NCI-H69 (cell line): ENCODE measurements around the gene PKLR.
A peak's percentile ranks its signal among the peaks of the same experiment; 100 is the strongest.
"Not testable (repeated sequence)": the region's sequence is repeated elsewhere in the genome, so short reads cannot be mapped to it uniquely, and the experiment has no call there.

Experiments
- DNase-seq: peaks from one replicate; lab custom pipeline; 2025; lab: John Stamatoyannopoulos, UW

PKLR gene

DNA sequence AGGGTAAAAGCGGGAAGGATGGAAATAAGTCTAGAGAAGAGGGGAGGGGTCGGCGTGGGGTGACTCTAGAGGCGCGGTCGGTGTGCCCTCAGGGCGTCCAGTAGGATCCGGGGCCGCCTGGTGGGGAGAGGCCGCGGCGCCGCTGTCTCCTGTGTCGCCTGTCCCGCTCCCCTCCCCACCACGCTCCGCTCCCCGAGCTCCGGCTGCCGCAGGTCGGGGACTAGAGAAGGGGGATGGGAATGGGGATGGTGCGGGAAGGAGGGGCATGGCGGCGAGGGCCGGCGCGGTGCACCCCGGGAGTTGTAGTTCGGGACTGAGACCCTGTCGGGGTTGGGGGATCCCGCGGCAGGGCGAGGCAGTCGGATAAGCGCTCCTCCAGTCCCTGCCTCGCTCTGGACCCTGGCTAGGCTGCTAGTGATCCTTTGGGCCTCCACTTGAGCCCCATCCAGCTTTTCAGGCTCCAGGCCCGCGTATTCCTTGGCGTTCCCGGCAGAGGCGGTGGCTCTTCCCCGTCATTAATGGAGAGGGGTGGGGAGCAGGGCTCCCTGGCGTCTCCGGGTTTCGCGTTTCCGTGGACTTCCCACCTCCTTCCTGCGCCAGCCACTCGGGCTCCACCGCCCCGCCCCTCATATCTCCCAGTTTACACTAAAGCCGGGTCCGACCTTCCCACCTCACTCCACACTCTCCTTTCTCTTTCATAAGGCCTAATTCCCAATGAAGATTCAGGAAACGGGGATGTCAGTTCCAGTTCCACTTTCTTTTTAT lies 45.8 kb downstream of the PKLR start, which contains the start of gene ENTREP3:
Gene ENTREP3, minus strand, starts transcription at position 241 of the 765 bp plus-strand sequence. CDS start 606 bp downstream, outside the sequence.
- DNase-seq = peak; percentile 94

DNA sequence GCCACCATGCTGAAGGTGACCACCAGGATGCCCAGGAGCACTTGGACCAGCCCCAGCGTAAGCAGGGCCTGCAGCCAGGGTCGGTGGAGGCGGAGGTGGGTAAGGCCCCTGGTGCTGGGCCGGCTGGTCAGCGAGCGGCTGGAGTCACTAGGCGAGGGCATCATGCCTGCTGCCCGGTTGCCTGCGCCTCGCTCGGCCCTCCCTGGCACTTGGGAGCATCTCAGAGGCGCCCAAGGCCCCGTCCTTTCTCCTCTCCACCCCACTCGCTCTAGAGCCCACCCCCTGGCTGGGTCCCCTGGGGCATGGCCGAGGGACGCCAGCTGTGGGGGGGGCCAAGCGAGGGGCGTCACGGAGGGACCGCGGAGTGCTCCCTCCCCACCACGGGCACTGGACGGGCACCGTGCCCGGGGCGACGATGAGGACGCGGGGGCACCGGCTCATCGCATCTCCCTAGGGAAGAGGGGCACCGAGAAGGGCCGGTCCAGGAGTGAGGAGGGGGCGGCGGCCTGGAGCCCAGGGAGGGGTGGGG lies 46.5 kb downstream of the PKLR start:
- DNase-seq = no peak

DNA sequence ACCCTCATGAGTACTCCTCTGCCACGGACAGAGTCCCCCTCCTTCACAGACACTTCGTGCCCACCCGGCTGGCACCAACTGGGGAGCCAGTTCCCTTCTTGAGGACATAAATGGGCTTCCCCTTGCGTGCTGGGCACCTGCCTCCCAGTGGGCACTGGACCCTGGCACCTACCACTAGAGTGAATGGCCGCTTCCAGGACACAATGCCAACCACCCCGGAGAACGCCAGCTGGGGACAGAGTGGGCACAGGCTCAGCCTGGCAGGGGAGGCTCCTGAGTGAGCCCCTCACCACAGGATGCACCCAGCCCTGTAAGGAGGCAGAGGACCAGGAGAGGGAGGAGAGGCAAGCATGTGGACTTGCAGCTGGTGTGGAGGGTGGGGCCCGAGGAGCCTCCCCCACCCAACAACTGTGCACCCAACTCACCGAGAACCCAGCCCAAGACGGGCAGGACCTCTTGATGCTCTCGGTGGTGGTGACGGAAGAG lies 47.0 kb downstream of the PKLR start:
- DNase-seq = peak; percentile 50

DNA sequence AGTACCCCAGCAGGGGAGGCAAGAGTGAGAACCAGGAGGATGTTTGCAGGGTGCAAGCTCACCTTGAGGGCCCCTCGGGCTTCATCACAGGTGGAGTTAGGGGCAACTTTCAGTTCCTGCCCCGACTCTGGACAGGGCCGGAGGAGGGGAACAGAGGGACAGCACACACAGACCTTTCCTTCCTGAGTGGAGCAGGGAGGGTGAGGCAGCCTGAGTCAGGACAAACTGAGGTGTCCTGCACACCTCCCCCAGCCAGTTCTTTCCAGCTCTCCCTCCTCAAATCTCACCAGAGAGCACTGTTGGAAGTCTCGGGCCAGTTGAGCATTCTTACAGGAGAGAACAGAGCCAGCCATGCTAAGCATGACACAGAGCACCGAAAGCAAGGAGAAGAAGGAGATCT lies 47.4 kb downstream of the PKLR start:
- DNase-seq = no peak

DNA sequence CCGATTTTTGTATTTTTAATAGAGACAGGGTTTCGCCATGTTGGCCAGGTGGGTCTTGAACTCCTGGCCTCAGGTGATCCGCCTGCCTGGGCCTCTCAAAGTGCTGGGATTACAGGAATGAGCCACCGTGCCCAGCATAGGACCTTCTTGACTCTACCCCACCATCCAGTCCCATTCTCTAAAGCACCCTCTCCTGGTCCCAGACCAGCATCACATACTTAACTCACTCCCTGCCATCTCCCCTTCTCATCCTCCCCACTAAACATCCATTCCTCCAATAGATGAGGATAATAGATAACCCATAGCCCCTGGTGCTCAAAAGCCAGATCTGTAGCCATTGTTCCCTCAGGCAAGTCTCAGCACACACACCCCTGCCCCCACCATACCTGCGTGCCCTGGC lies 48.0 kb downstream of the PKLR start:
- no peak for DNase-seq

DNA sequence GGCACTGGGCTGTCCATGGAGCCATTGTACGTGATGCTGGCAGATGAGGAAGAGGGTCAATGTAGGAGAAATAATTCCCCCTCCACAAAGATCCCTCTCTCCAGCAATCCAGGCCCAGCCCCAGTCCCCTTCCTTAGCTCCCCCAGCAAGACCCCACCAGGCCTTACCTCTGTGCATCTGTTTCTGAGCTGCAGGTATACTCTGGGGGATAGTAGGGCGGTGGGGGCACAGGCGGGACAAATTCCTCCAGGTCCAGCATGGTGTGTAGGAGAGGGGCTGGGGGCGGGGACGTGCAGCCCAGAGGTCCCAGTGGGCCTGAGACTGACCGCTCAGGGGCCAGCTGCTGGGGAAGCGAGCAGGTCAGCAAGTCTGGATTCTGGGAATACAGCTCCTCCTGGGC lies 49.7 kb downstream of the PKLR start:
- DNase-seq = no peak

DNA sequence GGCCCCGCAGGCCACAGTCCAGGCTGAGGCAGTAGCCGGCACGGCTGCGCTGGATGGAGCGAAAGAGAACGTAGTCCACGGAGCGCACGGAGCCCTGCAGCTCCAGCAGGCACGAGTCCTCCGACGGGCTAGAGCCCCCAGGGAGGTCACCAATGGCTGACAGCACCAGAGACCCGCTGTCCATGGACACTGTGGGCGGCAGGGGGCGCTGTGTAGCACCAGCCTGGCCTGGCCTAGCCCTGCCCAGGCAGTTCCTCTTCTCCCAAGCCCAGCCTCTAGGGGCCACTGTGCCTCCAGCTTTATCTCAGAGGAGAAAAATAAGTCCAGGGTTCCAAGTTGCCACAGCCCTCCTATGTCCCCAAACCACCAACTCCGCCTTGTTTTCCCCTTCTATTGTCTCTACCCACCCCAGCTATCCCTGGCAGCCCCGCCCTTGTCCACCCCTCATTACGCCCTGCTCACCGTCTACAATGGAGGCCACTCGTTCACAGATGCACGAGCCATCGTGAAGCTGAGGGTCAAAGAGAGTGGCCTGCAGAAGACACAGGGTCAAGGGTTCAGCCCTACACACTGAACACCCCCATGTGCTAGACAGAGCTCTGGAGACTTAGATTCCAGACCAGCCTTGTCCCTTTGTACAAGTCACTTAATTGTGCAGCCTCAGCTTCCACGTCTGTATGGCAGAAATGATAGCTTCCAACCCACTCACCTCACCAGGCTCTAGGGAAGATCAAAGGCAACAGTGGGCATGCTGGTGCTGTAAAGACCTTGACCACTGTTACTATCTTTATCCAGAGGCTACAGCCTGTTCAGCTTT lies 50.4 kb downstream of the PKLR start:
- peak; percentile 95 for DNase-seq

DNA sequence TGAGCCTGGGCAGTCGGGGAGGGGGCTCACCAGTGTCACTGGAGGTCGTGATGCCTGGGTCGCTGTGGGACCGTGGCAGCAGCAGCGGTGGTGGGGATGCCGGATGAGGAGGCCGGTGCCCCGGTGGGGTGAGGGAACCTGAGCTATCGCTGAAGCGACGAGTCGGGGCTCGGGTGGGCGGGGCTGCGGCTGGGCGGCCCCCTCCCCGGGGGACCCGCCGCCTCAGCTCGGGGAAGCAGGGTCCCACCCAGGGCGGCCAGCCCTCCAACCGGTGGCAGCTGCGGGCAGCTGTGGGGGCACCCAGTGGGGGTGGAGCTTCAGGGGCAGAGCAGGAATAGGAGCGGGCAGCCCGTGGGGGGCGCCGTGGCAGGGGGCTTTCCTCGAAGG lies 51.0 kb downstream of the PKLR start:
- DNase-seq = no peak

DNA sequence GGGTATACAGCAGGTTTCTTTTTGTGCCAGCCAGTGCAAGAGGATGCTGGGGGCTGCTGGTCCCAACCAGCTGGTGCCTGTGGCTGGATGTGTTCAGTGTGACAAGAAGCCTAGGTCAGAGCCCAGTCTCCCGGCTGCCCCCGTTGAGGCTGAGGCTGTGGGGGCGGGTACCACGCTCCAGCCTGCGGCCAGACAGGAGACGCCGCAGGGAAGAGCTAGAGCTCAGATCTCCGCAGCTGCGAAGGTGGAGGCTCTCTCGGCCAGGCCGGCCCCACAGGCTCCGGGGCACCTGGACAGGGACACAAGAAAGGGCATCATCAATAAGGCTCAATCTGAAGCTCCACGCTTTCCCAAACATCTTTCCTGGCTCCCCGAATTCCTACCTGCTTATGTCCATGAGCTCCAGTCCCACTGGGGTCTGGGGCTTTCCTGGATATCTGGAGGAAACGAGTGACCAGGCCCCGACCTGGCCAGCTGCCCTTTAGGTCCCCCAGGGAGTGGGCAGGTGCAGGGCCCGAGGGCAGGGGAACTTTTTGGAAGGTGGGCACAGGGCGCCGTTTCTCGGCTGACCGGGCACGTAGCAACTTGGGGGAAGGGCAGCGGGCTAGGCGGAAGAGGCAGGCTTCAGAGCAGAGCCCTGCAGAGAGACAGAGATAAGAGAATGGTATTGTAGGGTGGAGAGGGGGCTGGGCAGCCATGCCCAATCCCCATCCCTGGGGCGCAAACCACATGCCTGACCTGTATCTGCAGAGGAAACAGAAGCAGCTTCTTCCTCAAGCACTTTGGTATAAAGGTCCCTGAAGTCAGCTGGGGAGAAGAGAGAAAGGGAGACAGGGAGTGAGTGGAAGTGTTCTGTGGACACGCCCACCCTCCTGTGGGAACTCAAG lies 53.3 kb downstream of the PKLR start:
- no peak for DNase-seq

DNA sequence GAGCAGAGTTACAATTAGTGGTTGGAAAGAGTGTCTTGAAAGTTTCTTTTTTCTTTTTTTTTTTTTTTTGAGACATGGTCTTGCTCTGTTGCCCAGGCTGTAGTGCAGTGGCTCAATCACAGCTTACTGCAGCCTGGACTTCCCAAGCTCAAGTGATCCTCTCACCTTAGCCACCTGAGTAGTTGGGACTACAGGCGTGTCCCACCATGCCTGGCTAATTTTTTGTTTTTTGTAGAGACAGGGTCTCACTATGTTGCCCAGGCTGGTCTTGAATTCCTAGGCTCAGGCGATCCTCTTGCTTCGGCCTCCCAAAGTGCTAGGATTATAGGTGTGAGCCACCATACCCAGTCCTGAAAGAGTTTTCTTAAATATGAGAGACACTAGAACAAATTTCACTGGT lies 54.4 kb downstream of the PKLR start:
- not testable (repeated sequence) for DNase-seq

DNA sequence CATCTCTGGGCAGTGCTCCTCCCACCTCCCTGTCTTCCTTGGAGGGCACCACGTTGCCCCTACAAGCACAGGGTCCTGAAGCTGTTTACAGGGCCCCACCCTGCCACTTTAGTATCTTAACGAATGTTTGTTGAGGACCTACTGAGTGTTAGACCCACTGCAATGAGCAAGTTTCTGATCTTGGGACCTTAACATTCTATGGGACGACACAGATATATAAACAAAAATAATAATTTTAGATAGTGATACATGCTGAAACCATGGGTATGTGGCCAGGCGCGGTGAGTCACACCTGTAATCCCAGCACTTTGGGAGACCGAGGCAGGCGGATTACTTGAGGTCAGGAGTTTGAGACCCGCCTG lies 56.1 kb downstream of the PKLR start:
- DNase-seq = no peak

DNA sequence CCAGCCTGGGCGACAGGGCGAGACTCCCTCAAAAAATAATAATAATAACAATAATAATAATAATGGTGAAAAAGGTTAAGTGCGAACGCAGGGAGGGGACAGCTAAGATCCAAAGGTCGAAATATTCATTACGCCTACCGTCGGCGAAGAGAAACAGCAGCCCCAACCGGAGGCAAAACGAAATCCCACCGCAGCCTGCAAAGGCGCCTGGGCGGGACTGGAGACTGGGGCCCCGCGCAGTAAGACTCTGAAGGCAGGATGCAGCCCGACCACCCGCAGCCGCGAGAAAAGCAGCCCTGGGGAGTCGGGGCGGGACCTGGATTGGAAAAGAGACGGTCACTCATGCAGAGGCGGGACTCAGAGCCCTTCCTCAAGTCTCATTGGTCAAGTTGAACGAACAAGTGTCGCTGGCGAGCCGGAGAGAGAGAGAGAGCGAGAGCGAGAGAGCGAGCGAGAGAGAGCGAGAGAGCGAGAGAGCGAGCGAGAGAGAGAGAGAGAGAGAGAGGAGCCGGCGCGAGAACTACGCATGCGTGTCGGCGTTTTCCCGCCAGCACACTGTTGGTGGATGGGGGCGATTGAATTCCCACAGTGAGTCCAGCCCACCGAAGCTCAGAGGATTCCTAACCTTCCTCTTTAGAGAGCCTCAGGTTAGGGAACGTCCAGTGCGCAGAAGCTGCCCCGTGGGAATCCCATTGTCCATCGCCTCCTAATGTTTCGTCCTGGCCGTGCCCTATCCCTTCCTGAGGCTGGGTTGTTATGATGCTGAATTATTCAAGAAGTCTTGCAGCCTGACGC lies 56.7 kb downstream of the PKLR start:
- peak; percentile 100 for DNase-seq

DNA sequence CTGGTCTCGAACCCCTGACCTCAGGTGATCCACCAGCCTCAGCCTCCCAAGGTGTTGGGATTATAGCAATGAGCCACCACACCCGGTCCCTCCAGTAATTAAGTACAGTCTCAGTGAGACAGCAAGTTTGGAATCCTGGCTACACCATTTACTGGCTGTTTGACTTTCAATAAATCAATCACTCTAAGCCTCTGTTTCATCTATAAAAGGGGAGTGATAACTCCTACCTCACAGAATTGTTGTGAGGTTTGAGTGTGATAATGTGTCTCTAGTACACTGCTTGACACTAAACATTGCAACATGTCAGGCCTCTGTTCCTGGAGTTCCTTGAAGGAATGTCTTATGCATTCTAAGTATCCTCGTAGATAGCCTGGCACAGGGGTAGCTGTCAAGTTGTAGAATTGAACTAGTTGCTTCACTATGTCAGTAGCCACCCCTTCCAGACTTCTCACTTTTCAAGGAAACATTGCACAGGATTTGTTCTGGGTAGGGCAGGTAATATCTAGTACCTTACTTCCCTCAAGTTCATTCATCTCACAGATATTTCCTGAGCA lies 58.4 kb downstream of the PKLR start:
- peak; percentile 53 for DNase-seq

DNA sequence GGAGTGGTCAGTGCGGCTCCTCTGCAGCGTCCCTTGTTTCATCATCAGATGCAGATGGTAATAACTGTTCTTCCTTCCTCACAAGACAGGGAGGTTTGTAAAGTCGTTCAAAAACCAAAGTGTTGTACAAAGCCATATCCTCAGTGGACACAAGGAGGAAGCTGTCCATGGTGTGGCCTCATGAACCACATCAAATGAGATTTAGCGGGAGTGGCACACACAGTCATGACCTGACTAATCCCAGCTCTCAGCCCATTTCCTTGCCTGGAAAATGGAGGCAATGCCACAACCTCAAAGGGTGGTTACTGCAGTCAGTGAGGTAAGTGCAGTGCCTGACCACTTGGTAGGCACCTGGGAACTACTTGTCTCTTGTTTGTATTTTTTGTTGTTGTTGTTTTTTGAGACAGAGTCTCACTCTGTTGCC lies 59.4 kb downstream of the PKLR start:
- DNase-seq = no peak

DNA sequence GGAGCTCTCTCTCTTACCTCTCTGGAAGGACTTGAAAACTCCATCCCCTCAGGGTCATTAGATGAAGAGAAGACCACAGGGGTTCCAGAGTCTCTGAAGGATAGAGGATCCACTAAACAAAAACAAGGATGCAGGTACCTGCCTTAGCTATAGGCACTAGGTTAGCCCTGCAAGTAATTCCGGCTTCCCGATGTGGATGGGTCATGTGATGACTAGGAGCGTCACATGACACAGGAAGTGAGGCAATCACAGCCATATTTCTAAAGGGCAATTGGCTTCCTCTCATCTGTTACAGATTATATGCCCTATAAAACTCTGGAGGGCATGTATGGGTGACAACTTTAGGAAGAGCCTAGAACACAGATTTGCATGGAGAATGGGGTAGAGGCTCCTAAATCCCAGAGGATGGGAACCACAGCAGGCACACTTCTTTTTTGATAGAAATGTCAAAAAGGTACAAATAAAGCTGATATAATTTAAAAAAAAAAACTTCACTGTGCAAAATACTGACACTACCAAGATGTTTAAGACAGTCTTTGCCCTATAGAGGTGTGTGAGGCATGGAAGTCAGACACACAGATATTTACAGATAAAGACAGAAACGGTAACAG lies 60.1 kb downstream of the PKLR start:
- peak; percentile 91 for DNase-seq
